Chondrocyte (in vitro differentiated cells): Measurements from ENCODE around the gene OR51A4. TPM values are rescaled to one million over a fixed set of nuclear protein-coding genes. Genes with fewer than 3 reads are reported as not detected.

ENCODE experiments used
- DNase-seq: peaks from one replicate; pipeline ENCODE4 v3.0.0; 2021; ENCODE audit warnings: mixed read lengths, low spot score
- H3K27ac Mint-ChIP-seq: one replicate; pipeline ENCODE4 v1.8.0; 2021; ENCODE audit warnings: mild to moderate bottlenecking, moderate library complexity, mixed read lengths; ENCODE audit not compliant: unreplicated experiment
- H3K27me3 Mint-ChIP-seq: 2 replicates; pipeline ENCODE4 v1.8.0; 2021; ENCODE audit warnings: low read depth, mixed read lengths
- H3K36me3 Mint-ChIP-seq: 2 replicates; pipeline ENCODE4 v1.8.0; 2021; ENCODE audit warnings: low read depth, mixed read lengths
- H3K4me1 Mint-ChIP-seq: 2 replicates; pipeline ENCODE4 v1.8.0; 2021; ENCODE audit warnings: low read depth, mild to moderate bottlenecking, mixed read lengths
- H3K4me3 Mint-ChIP-seq: one replicate; pipeline ENCODE4 v1.8.0; 2021; ENCODE audit warnings: mild to moderate bottlenecking, moderate library complexity, mixed read lengths; ENCODE audit not compliant: unreplicated experiment
- H3K9me3 Mint-ChIP-seq: 2 replicates; pipeline ENCODE4 v1.8.0; 2021; ENCODE audit warnings: low read depth, mixed read lengths
- total RNA-seq: library from RNA; stranded (reverse); gene quantifications from 3 replicates; pipeline ENCODE4 v1.2.1, GENCODE V29; 2021
- TF ChIP-seq, protein P1 (sequence below): fragments of 200-600 bp; sonication (generic); IDR thresholded peaks from 2 replicates; pipeline ENCODE4 v1.5.0; 2021; ENCODE audit warnings: antibody characterized with exemption, mild to moderate bottlenecking, moderate library complexity

Gene OR51A4
- total RNA-seq, 1 donor from 2014 or later: not detected

DNA sequence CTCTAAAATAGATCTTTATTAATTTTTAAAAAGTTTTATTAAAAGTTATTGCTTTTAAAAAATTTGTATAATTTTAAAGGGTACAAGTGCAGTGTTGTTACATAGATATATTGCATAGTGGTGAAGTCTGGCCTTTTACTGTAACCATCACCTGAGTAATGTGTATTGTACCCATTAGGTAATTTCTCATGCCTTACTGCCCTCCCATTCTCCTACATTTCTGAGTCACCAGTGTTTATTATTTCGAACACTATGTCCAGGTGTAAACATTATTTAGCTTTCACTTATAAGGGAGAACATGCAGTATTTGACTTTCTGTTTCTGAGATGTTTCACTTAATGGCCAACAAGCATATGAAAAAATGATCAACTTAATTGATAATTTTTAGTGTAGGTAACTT lies 25.6 kb downstream of the OR51A4 start:
- Mint-ChIP-seq H3K9me3 (no peaks in the 10 kb centered on the region), H3K27ac (no peak overlapping the region), H3K4me1 (no peaks in the 10 kb centered on the region), H3K27me3 (peaks cover 19% of the 10 kb centered on the region), H3K4me3 (no peak overlapping the region), H3K36me3 (no peaks in the 10 kb centered on the region)
- TF ChIP-seq, protein P1, sequence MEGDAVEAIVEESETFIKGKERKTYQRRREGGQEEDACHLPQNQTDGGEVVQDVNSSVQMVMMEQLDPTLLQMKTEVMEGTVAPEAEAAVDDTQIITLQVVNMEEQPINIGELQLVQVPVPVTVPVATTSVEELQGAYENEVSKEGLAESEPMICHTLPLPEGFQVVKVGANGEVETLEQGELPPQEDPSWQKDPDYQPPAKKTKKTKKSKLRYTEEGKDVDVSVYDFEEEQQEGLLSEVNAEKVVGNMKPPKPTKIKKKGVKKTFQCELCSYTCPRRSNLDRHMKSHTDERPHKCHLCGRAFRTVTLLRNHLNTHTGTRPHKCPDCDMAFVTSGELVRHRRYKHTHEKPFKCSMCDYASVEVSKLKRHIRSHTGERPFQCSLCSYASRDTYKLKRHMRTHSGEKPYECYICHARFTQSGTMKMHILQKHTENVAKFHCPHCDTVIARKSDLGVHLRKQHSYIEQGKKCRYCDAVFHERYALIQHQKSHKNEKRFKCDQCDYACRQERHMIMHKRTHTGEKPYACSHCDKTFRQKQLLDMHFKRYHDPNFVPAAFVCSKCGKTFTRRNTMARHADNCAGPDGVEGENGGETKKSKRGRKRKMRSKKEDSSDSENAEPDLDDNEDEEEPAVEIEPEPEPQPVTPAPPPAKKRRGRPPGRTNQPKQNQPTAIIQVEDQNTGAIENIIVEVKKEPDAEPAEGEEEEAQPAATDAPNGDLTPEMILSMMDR: no peak
- no peak for DNase-seq

DNA sequence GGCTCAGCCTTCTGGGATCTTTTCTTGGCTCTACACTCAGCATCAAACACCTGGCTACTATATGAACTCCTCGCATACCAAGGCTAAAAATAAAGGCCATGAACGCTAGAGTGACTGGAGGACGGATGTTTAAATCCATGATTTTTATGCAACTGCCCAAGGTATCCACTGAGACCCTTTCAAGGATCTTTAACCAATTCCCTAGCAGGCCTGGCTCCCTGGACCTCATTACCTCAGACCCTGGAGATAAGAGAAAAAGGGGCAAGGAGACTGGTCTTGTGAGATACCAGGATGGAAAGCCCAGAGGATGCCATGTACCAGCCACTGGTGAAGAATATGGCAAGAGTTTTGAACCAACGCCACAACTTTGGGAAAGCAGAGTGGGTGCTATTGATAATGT lies 28.2 kb downstream of the OR51A4 start, which contains the start of gene OR51G2:
Gene OR51G2 (minus strand): TSS at position 101 of the 400 bp plus-strand sequence. CDS start 3,687 bp downstream, outside the sequence.
- no peak within 1 kb of the TSS for H3K27ac Mint-ChIP-seq
- DNase-seq: no peak
- H3K9me3 Mint-ChIP-seq: no peaks in the 10 kb centered on the region
- H3K4me3 Mint-ChIP-seq: no peak within 1 kb of the TSS
- peaks cover 15% of the 10 kb centered on the region for H3K27me3 Mint-ChIP-seq
- H3K4me1 Mint-ChIP-seq: no peaks in the 10 kb centered on the region
- TF ChIP-seq, protein P1: no peak
- peaks cover 1% of the 10 kb centered on the region for H3K36me3 Mint-ChIP-seq

DNA sequence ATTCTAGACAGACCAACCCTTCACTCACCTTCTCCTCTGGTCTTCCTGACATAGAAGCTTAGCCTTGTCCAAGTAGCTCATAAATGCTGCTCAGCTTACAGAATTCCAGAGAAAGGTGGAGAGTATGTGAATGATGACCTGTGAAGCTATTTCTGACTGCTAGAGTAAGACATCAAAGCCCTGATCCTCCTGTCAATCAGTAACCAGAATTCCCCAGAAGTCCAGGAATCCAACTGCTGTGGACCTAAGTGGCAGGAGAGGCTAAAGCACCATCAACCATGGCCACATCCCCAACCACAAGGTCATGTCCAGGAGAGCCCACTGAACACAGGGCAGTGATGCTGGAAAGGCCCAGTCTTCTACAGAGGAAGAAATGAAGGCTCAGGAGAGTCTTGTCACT lies 30.8 kb downstream of the OR51A4 start:
- Mint-ChIP-seq H3K4me3 (no peak overlapping the region), H3K9me3 (no peaks in the 10 kb centered on the region)

DNA sequence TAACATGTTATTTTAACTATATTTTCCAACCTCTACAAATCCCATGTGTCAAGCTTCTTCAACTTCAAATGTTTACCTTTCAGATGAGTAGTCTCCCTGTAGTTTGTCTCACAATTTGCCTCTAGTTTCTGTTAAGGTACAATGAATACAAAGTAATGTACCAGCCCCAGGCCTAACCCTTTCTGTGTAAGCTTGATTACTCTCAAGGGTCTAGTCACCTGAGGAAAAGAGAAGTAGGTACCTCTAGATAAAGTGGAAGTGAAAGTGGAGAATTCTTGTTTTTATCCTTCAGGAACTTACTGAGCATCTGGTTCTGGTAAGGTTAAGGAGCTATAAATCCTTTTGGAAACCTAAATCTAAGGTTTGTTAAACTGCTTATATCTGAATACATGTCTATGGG lies 43.9 kb downstream of the OR51A4 start, which contains the start of gene OR51A7:
Gene OR51A7 (plus strand): TSS at position 300 of the 400 bp plus-strand sequence. CDS start 3,587 bp downstream, outside the sequence.
- TF ChIP-seq, protein P1: no peak
- no peak within 1 kb of the TSS for H3K27ac Mint-ChIP-seq
- DNase-seq: no peak
- no peaks in the 10 kb centered on the region for H3K4me1 Mint-ChIP-seq
- H3K27me3 Mint-ChIP-seq: peaks cover 5% of the 10 kb centered on the region
- no peak within 1 kb of the TSS for H3K4me3 Mint-ChIP-seq
- no peaks in the 10 kb centered on the region for H3K36me3 Mint-ChIP-seq
- peaks cover 3% of the 10 kb centered on the region for H3K9me3 Mint-ChIP-seq

More for the DNA sequence above, 30.8 kb downstream of the OR51A4 start:
- TF ChIP-seq, protein P1: no peak
- H3K4me1 Mint-ChIP-seq: no peaks in the 10 kb centered on the region
- no peak overlapping the region for H3K27ac Mint-ChIP-seq
- peaks cover 15% of the 10 kb centered on the region for H3K27me3 Mint-ChIP-seq
- H3K36me3 Mint-ChIP-seq: peaks cover 1% of the 10 kb centered on the region
- DNase-seq: no peak

Other genes with a start within 250 kb of the OR51A4 start
- gene OR51E2, start 249.8 kb downstream of the OR51A4 start, total RNA-seq: 0.97 to 3.2 TPM (median 3.1 TPM) in 3 replicates
- not detected in 3 replicates for gene MMP26, start 242.8 kb downstream of the OR51A4 start, total RNA-seq
- gene OR51F1, start 177.7 kb downstream of the OR51A4 start, total RNA-seq: not detected in 3 replicates
- gene OR52R1, start 143.2 kb downstream of the OR51A4 start, total RNA-seq: not detected in 3 replicates
- gene OR51F2, start 126.3 kb downstream of the OR51A4 start, total RNA-seq: not detected in 3 replicates
- gene OR51S1, start 98.4 kb downstream of the OR51A4 start, total RNA-seq: not detected in 3 replicates
- gene OR51T1, start 65.7 kb downstream of the OR51A4 start, total RNA-seq: not detected in 3 replicates
- not detected in 3 replicates for gene OR51A7, start 43.8 kb downstream of the OR51A4 start, total RNA-seq
- gene OR51G2, start 28.3 kb downstream of the OR51A4 start, total RNA-seq: not detected in 3 replicates
- not detected in 3 replicates for gene OR51G1, start 23.3 kb downstream of the OR51A4 start, total RNA-seq
- not detected in 3 replicates for gene OR51A2, start 8.1 kb upstream of the OR51A4 start, total RNA-seq
- gene OR51L1, start 47.2 kb upstream of the OR51A4 start, total RNA-seq: not detected in 3 replicates
- not detected in 3 replicates for gene OR52J3, start 98.9 kb upstream of the OR51A4 start, total RNA-seq
- gene OR52E2, start 112.0 kb upstream of the OR51A4 start, total RNA-seq: not detected in 3 replicates
- not detected in 3 replicates for gene OR52E1, start 122.0 kb upstream of the OR51A4 start, total RNA-seq
- not detected in 3 replicates for gene OR52A5, start 190.8 kb upstream of the OR51A4 start, total RNA-seq
- not detected in 3 replicates for gene OR52A1, start 207.2 kb upstream of the OR51A4 start, total RNA-seq